Activated CD4-positive, CD25-positive, alpha-beta regulatory T cell treated with anti-CD3 and anti-CD28 coated beads, Interleukin-2, amount 50 U/mL, for 72 hours (primary cell): ENCODE data around the gene NOLC1.
"Not testable (repeated sequence)": the region's sequence is repeated elsewhere in the genome, so short reads cannot be mapped to it uniquely, and the experiment has no call there.

Source experiments
- DNase-seq: peaks from one replicate; pipeline ENCODE4 v3.0.0; 2021

The NOLC1 gene

GRCh38 chr10:102157224-102157623 is 5.0 kb downstream of the NOLC1 start:
- no peak for DNase-seq

- DNase-seq: no peak
Observed at GRCh38 chr10:102159051-102159597, 6.9 kb downstream of the NOLC1 start.

- no peak for DNase-seq
Observed at GRCh38 chr10:102159831-102160230, 7.6 kb downstream of the NOLC1 start.

GRCh38 chr10:102163342-102163989 is 11.3 kb downstream of the NOLC1 start:
- DNase-seq: no peak

GRCh38 chr10:102167861-102168260 is 15.7 kb downstream of the NOLC1 start:
- DNase-seq: no peak

- no peak for DNase-seq
Observed at GRCh38 chr10:102170602-102171001, 18.4 kb downstream of the NOLC1 start.

- no peak for DNase-seq
Observed at GRCh38 chr10:102172288-102172687, 20.1 kb downstream of the NOLC1 start.

- no peak for DNase-seq
Observed at GRCh38 chr10:102175415-102175814, 23.2 kb downstream of the NOLC1 start.

GRCh38 chr10:102184606-102185005 is 32.4 kb downstream of the NOLC1 start:
- DNase-seq: no peak

GRCh38 chr10:102185272-102185671 is 33.1 kb downstream of the NOLC1 start:
- DNase-seq: no peak

- DNase-seq: no peak
Observed at GRCh38 chr10:102185811-102186527, 33.8 kb downstream of the NOLC1 start.

- no peak for DNase-seq
Observed at GRCh38 chr10:102188298-102188940, 36.2 kb downstream of the NOLC1 start.

- not testable (repeated sequence) for DNase-seq
Observed at GRCh38 chr10:102188941-102189898, 37.0 kb downstream of the NOLC1 start.

GRCh38 chr10:102191956-102192355 is 39.8 kb downstream of the NOLC1 start:
- DNase-seq: no peak

GRCh38 chr10:102195296-102195870 is 43.2 kb downstream of the NOLC1 start:
- no peak for DNase-seq

GRCh38 chr10:102196893-102197292 is 44.7 kb downstream of the NOLC1 start:
- DNase-seq: no peak

GRCh38 chr10:102198027-102198426 is 45.8 kb downstream of the NOLC1 start:
- DNase-seq: no peak

- no peak for DNase-seq
Observed at GRCh38 chr10:102200751-102201640, 48.8 kb downstream of the NOLC1 start.

GRCh38 chr10:102202386-102202785 is 50.2 kb downstream of the NOLC1 start:
- DNase-seq: no peak

GRCh38 chr10:102208311-102209035 is 56.3 kb downstream of the NOLC1 start:
- DNase-seq: no peak
